OCI-LY3 (cell line): Measurements from ENCODE around the gene OR52K1.
"Not testable (repeated sequence)": the region's sequence is repeated elsewhere in the genome, so short reads cannot be mapped to it uniquely, and the experiment has no call there.

Experiments used
- H2AFZ ChIP-seq: fragments of 200-600, 300-600 bp; shearing (Covaris generic); 2 replicates; pipeline ENCODE4 v1.6.0; 2014; ENCODE audit warnings: antibody characterized with exemption, low read depth, low read length
- H3K27ac ChIP-seq: fragments of 200-600, 300-600 bp; sonication (generic); 2 replicates; pipeline ENCODE4 v1.5.1; 2014; ENCODE audit warnings: mild to moderate bottlenecking, low read length, moderate library complexity, mixed read lengths
- H3K27me3 ChIP-seq: fragments of 200-600, 300-600 bp; sonication (generic); 2 replicates; pipeline ENCODE4 v1.6.1; 2014; ENCODE audit warnings: low read depth, low read length, mixed read lengths
- H3K36me3 ChIP-seq: fragments of 200-600, 300-600 bp; sonication (generic); replicated peaks from 2 replicates; pipeline ENCODE3; 2014; ENCODE audit warnings: low read depth, low read length, mixed read lengths
- H3K4me1 ChIP-seq: fragments of 300-600, 200-600 bp; sonication (generic); 2 replicates; pipeline ENCODE4 v1.6.1; 2014; ENCODE audit warnings: low read length, mixed read lengths
- H3K4me2 ChIP-seq: fragments of 200-600, 300-600 bp; sonication (generic); 2 replicates; pipeline ENCODE4 v1.6.1; 2014; ENCODE audit warnings: low read length, mixed read lengths
- H3K4me3 ChIP-seq: fragments of 300-600, 200-600 bp; sonication (generic); 2 replicates; pipeline ENCODE4 v1.5.1; 2014; ENCODE audit warnings: antibody characterized with exemption, mild to moderate bottlenecking, low read length, moderate library complexity
- H3K79me2 ChIP-seq: fragments of 300-600, 200-600 bp; shearing (Covaris generic); 2 replicates; pipeline ENCODE4 v1.6.1; 2014; ENCODE audit warnings: mild to moderate bottlenecking, low read length, mixed read lengths
- H3K9ac ChIP-seq: fragments of 300-600, 200-600 bp; shearing (Covaris generic); 2 replicates; pipeline ENCODE4 v1.6.0; 2014; ENCODE audit warnings: mild to moderate bottlenecking, low read length, moderate library complexity
- H3K9me3 ChIP-seq: fragments of 200-600, 300-600 bp; shearing (Covaris generic); 2 replicates; pipeline ENCODE4 v1.6.1; 2014; ENCODE audit warnings: low read length, mixed read lengths; ENCODE audit not compliant: insufficient read depth
- H4K20me1 ChIP-seq: fragments of 200-600, 300-600 bp; sonication (generic); 2 replicates; pipeline ENCODE4 v1.6.1; 2016; ENCODE audit warnings: low read length, mixed read lengths; ENCODE audit not compliant: insufficient read depth
- CTCF ChIP-seq: fragments of 200-600, 300-600 bp; sonication (generic); IDR thresholded peaks from 2 replicates; pipeline ENCODE4 v1.5.1; 2014; ENCODE audit warnings: antibody characterized with exemption, low read length, low read depth
- EZH2phosphoT487 ChIP-seq: fragments of 200-600 bp; shearing (Covaris generic); IDR thresholded peaks from 2 replicates; pipeline ENCODE4 v1.6.1; 2018; ENCODE audit warnings: antibody characterized with exemption, mixed run types, low read depth

OR52K1 gene

GRCh38 chr11:4522339-4522738 is 39.9 kb downstream of the OR52K1 start:
- Histone ChIP-seq H4K20me1 (no peaks in the 10 kb centered on the region), H3K4me2 (no peak overlapping the region), H2AFZ (no peak overlapping the region), H3K79me2 (no peaks in the 10 kb centered on the region), H3K36me3 (no peaks in the 10 kb centered on the region), H3K4me3 (no peak overlapping the region), H3K9ac (no peak overlapping the region), H3K27me3 (0 out of 2 replicates have a peak, but pooled peaks cover 4% of the 10 kb centered on the region), H3K27ac (no peak overlapping the region), H3K4me1 (no peaks in the 10 kb centered on the region), H3K9me3 (no peaks in the 10 kb centered on the region)
- TF ChIP-seq CTCF: no peak
- no peak for TF ChIP-seq EZH2phosphoT487

GRCh38 chr11:4522752-4523151 is 40.3 kb downstream of the OR52K1 start:
- Histone ChIP-seq H3K4me2 (no peak overlapping the region), H3K79me2 (no peaks in the 10 kb centered on the region), H3K9ac (no peak overlapping the region), H3K9me3 (no peaks in the 10 kb centered on the region), H3K27me3 (0 out of 2 replicates have a peak, but pooled peaks cover under 1% of the 10 kb centered on the region), H2AFZ (no peak overlapping the region), H3K4me1 (no peaks in the 10 kb centered on the region), H4K20me1 (no peaks in the 10 kb centered on the region), H3K27ac (no peak overlapping the region), H3K36me3 (no peaks in the 10 kb centered on the region), H3K4me3 (no peak overlapping the region)
- no peak for TF ChIP-seq EZH2phosphoT487
- no peak for TF ChIP-seq CTCF

GRCh38 chr11:4523666-4524065 is 41.2 kb downstream of the OR52K1 start:
- H3K36me3 ChIP-seq: no peaks in the 10 kb centered on the region
- H4K20me1 ChIP-seq: no peaks in the 10 kb centered on the region
- no peak overlapping the region for H2AFZ ChIP-seq
- H3K4me1 ChIP-seq: no peaks in the 10 kb centered on the region
- no peak overlapping the region for H3K27ac ChIP-seq
- no peaks in the 10 kb centered on the region for H3K79me2 ChIP-seq
- H3K9ac ChIP-seq: no peak overlapping the region
- no peak for TF ChIP-seq EZH2phosphoT487
- TF ChIP-seq CTCF: no peak
- H3K27me3 ChIP-seq: no peaks in the 10 kb centered on the region
- H3K9me3 ChIP-seq: no peaks in the 10 kb centered on the region
- H3K4me3 ChIP-seq: no peak overlapping the region
- H3K4me2 ChIP-seq: no peak overlapping the region

GRCh38 chr11:4527926-4528325 is 45.5 kb downstream of the OR52K1 start:
- H3K4me3 ChIP-seq: no peak overlapping the region
- no peak for TF ChIP-seq CTCF
- TF ChIP-seq EZH2phosphoT487: no peak

GRCh38 chr11:4531686-4532085 is 49.2 kb downstream of the OR52K1 start:
- not testable (repeated sequence) for H3K4me1 ChIP-seq, H4K20me1 ChIP-seq, H3K4me3 ChIP-seq, H2AFZ ChIP-seq, H3K27ac ChIP-seq, H3K9ac ChIP-seq, H3K4me2 ChIP-seq, H3K9me3 ChIP-seq, H3K79me2 ChIP-seq, H3K36me3 ChIP-seq
- peaks cover 17% of the 10 kb centered on the region; the same call in 1 of the 2 replicates for H3K27me3 ChIP-seq

More at GRCh38 chr11:4527926-4528325, 45.5 kb downstream of the OR52K1 start:
- H3K79me2 ChIP-seq: no peaks in the 10 kb centered on the region
- H3K4me2 ChIP-seq: no peak overlapping the region
- H3K36me3 ChIP-seq: no peaks in the 10 kb centered on the region
- H3K9me3 ChIP-seq: no peaks in the 10 kb centered on the region
- H3K27me3 ChIP-seq: peaks cover 17% of the 10 kb centered on the region; the same call in 1 of the 2 replicates
- H3K9ac ChIP-seq: no peak overlapping the region
- no peaks in the 10 kb centered on the region for H4K20me1 ChIP-seq
- no peak overlapping the region for H2AFZ ChIP-seq
- H3K4me1 ChIP-seq: no peaks in the 10 kb centered on the region
- no peak overlapping the region for H3K27ac ChIP-seq
